NCI-H460 (cell line): ENCODE data around the gene UFD1. TPM values are rescaled to one million over a fixed set of nuclear protein-coding genes. Genes with fewer than 3 reads are reported as not detected.

Source experiments
- DNase-seq: peaks from one replicate; pipeline ENCODE4 v3.0.0-alpha.2; 2016; ENCODE audit warnings: low read depth; ENCODE audit errors: extremely low read depth
- total RNA-seq: library from RNA; depleted of rRNA; stranded (reverse); fragments of >200 nt; shearing (Covaris generic); gene quantifications from 2 replicates; pipeline ENCODE4 v1.2.3, GENCODE V29; 2014

The UFD1 gene
- total RNA-seq, 1 experiment from 2014 or later: 49.7 TPM

DNA sequence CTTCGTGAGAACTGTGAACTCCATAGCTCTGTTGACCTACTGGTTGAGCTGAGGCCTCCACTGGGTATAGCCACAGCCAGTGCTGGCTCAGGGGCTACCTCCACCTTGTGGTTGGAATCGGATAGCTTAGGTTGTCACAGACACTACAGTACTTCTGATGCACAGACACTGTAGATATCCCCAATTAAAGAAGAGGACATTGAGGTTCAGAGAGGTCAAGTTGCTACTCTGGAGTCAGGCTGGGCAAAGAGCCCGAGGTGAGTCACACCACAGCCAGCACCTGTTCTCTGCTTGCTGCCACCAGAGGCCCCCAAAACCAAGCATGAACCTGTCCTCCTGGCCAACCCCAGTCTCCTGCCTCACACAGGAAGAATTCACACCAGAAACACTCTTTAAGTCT lies 5.4 kb downstream of the UFD1 start:
- no peak for DNase-seq

DNA sequence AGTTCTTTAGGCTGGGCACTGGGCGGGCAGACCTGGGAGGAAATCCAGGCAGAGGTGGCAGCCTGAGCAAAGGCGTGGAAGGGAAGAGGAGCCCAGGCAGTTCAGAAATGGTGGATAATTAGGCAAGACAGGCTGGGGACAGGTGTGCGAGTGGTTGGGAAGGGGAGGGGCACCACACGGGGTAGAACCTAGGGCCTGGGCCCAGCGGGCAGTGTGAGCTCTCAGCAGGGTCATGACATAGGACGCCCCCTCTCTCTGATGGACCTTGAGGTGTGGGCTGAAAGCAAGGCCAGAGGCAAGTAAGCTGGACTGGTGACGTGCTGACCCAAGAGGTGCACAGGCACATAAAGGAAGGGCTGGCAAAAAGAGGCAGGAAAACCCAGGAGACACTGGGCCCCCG lies 6.8 kb downstream of the UFD1 start:
- DNase-seq: no peak

DNA sequence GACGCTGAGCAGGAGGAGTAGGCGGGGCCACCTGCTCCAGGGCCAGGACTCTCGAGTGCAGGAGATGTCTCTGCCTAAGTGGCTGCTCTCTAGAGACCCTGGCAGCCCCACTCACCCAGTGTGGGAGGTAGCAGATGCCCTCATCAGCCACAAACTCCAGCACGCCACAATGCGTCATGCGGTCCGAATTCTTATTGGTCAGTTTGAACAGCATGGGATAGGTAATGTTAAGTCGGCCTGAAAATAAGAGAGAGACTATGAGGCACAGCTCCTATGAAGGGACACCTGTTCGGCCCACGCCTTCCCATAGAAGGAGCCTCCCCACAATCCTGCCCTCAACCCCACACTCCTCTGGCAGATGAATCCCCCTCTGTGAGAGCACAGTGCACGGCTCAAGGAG lies 7.4 kb downstream of the UFD1 start:
- DNase-seq: no peak

DNA sequence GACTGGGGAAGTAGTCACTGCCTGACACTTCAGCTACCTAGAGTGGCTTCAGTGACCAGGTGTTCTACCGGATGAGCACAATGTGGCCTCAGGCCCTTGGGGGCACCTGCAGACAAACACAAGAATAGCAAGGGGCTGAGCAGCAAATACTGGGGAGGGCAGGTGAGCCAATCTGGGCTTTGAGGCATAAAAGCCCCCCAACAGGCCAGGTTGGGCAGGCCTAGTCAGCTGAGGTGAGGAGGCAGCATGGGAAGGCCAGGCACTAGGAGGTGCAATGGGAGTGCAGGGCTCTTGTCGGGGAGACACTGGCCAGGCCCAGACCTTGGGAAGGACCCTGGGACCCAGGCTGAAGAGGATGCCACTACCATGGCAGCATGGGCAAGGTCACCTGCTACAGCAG lies 9.0 kb downstream of the UFD1 start:
- no peak for DNase-seq

DNA sequence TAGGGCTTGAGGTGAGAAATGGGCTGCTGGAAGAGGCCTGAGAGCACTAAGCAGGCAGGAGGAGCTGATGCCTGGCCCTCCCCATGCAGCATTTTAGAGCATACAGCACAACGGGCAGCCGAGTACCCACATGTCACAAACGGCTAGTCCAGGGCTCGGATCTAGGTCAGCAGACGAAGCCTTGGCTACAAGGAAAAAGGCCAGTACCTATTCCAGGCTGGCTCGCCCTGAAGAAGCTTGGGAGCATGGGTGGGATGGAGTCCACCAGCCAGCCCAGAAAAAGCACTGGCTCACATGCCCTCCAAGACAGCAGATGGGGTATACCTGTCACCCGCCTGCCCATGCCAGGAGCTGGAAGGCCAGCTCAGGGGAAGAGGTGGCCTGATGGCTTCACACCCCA lies 9.6 kb downstream of the UFD1 start:
- no peak for DNase-seq

DNA sequence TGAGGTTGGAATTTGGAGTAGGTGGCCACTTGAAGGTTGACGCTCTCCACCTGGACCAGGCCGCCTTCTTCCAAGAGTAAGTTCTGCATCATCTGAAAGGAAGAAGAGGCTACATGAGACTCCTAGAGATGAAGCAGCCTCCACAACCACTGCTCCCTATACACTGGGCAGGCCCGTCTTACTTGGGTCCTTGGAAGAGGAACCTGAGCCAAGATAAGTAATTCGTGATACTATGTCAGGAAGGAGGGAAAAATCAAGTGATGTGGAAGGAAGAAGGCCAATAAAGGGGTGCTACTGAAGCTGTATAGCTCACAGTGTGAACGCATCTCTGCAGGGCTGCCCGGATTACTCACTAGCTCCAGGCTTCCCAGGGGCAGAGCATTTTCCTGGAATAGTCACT lies 11.1 kb downstream of the UFD1 start:
- DNase-seq: no peak

DNA sequence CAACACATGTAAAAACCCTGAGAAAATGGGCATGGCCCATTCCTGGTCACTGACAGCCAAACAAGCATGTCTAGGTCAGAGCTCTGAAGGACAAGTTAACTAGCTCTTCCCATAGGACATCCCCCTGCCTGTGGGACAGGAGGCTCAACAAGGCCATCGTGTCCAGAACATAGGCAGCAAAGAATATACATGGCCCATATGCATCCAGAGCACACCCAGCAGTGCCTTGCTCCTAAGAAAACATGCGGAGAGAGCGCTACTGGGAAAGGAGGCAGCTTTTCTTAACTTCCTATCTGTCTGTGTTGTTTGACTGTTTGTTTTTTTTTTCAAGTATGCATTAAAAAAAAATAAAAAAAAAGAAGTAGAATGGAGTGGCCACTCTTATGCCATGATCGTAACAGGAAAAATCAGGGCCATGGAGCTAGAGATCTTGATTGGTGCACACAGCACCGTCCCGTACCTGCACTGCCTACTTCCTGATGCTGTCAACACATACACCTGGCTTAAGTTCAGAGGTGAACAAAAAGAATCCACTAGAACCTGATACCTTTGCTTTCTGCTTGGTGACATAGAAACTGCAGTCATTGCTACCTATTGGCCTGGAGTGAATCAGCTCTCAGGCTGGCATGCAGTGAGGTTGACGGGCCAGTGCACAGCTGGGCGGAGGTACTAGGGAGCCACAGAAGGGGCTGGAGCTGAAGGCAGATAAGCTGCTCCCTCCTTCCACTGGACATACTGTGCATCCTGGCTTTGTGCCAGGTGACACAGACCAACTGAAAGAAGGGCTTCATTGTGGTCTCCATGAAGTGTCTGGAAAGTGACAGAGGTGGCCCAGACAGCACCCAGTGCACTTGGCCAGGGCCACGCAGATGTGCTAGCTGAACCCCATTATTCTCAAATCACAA lies 11.9 kb downstream of the UFD1 start:
- DNase-seq: no peak

DNA sequence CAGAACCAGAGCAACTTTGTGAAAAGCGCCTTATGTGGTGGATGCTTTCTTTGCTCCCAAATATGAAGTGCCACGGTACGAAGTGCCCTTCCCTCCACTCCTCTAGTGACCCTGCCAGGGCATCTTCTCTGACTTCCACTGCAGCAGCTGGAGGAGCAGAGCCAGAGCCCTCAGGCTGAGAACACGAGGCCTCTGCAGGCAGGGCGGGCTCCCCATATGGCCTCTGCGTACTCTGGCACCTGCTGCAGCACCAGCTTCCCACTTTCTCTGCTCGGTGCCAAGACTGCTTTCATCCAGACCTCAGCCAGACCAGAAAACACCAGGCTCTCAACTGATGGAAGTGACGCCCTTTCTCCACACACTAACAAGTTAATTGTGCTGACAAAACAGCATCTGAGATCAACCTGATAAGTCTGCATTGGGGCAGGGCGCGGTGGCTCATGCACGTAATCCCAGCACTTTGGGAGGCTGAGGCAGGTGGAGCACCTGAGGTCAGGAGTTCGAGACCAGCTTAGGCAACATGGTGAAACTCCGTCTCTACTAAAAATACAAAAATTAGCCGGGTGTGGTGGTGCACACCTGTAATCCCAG lies 12.8 kb downstream of the UFD1 start:
- DNase-seq: no peak

DNA sequence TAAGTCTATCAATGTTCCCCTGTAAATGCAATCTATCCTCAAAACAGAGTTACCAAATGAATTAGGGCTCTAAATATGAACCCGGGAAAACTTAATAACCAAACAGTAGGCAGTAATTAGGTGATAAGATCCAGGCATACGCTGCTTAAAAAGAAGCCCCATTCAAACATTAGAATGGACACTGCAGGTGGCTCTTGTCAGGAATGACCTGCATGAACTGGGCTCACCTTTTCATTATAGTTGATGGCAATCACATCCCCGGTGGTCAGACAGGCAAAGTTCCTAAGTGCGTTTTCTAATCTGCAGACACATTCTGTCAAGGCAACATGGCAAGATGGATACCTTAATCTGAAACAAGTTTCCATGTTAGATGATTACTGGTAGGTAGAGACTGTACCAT lies 14.0 kb downstream of the UFD1 start:
- DNase-seq: no peak

DNA sequence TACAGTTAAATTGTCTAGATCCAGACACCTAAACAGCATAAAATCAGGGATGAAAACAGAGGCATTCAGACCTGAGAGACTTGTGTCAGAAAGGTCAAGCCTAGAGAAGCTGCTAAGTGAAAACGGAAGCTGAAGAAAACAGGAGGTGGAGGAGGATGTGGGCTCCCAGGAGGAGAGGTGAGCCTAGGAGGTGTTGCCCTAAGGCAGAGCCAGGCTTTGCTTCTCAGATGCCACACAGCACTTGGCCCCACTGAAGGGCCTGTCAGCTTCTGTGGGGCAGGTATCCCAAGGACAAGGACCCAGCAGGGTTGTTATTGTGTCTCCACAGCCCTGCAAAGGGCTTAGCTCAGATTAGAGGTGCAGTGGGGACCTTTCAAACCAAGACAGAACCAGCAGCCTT lies 14.4 kb downstream of the UFD1 start:
- no peak for DNase-seq

DNA sequence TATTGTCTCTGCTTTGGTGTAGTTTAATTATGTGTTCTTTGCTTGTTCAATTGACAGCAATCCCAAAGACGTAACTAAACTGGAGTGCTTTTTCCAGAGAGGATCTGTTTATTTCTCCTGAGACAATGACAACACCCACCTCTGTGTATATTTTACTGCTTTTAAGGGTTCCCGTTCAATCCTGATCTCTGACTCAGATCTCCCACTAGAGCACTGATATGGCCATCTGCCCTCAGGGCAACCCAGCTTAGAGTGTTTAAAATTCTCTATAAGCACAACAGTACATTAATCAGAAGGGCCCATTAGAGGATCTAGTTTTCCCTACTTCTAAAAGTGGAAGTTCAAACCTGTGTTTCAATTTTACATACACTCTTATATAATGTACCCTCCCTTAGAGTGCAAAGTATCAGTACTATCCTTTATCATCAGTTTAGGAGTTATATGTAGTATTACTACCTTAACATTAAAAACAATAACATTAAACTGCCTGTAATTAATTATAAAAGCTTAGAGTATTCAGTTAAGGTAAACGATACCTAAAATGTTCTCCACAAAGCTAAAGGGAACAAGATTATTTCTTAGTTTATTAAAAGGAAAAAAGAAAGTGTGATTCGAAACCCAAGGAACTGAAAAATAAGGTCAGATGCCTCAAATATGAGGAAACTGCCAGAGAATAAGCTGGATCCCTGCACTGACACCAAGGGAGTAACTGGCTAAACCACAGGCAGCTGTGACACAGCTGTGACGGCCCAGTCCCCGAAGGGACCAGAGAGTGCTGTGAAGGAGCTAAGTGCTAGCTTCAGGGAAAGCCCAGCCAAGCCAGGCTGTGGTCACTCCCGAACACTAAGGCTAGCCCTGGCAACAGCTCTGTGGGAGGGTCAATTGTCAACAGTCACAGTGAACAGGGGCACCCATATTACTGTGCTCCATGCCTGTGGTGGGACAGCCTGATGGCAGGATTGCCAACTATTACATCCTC lies 15.2 kb downstream of the UFD1 start:
- DNase-seq: no peak

DNA sequence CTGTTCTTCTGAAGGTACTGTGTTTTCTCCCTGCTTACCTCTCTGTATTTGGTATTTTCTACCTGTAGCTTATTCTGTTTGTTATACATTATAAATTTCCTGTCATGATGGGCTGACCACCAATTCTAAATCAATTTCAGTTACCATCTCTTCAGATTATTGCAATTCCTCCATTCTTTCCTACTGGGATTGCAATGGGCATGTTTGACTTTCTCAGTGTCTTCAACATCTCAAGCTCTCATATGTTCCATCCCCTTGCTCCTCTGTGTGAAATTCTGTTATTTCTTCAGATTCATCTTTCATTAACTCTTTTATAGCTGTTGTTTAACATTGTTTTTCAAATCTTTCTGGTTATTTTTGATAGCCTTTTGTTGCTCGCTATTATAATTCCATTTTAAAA lies 16.0 kb downstream of the UFD1 start:
- no peak for DNase-seq

DNA sequence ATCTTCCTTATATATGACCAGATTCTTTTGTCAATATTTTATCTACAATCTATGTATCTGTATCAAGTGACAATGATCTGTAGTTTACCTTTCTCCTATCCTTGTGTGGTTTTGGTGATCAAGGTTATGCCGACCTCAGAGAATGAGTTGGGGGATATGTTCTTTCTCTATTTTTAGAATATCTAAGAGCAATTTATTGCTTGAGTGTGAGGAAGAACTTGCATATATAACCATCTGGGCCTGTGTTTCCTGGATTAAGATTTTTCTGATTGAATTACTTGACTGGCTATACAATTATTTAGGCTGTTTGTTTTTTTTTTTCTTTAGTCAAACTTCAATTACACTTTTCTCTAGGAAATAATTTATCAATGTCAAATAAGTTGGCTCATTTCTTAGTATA lies 17.5 kb downstream of the UFD1 start:
- DNase-seq: no peak

DNA sequence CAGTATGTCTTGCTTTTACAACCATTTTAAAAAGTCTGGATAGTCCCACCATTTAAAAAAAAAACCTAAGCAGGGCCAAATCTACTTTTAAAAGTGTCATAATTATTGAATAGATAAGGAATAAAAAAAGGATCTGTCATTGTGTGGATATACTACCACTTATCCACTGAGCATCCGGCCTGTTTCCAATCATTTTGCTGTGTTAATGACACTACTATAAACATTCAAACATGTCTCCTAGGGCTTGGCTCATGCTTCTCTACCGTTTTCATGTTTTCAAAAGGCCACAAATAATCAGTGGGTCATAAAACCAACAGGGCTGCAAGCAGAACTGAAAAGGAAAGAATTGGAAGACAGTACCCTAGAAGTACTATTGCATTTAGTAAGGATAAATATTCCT lies 19.0 kb downstream of the UFD1 start:
- DNase-seq: no peak

DNA sequence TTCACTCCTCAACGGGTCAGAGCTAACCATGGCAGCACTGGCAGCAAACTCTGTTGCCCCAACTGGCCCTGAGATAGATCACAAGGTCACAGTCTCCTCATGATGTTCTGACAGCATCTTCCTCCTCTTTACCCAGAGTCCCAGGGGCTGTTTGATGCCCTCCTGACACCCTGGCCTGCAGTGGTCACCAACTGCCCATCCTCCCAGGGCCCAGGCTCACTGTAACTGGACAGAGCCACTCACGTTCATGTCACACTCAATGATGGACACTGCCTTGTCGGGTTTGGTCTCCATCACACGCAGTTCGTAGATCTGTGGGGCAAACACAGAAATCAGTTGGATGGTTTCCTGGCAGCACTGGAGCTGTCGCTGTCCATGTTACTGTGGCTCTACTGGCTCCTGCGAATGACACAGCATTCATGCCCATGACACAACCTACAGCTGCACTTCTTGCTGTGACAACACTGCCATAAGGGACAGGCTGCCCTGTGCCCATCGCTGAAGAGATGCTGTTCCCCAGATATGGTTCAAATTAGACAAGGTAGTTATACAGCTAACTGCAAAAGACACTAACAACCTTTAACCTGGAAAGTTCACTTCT lies 21.1 kb downstream of the UFD1 start:
- no peak for DNase-seq

DNA sequence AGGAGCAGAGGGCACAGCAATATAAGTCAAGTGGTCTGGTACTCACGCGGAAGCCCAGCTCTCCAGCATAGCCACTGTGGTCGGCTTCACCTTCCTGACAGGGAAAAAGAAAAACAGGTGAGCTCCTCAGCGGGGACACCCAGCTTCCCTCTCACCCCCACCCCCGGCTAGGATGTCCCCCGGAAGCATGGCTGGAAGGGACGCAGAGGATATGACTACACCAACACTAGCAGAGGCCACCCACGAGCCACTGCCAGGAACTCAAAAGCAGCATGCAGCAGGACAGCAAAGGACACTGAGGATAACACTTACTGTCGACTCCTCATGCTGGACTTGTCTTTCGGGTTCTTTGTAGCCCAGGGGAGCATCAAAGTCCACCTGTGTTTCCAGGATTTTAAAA lies 22.5 kb downstream of the UFD1 start:
- DNase-seq: no peak

DNA sequence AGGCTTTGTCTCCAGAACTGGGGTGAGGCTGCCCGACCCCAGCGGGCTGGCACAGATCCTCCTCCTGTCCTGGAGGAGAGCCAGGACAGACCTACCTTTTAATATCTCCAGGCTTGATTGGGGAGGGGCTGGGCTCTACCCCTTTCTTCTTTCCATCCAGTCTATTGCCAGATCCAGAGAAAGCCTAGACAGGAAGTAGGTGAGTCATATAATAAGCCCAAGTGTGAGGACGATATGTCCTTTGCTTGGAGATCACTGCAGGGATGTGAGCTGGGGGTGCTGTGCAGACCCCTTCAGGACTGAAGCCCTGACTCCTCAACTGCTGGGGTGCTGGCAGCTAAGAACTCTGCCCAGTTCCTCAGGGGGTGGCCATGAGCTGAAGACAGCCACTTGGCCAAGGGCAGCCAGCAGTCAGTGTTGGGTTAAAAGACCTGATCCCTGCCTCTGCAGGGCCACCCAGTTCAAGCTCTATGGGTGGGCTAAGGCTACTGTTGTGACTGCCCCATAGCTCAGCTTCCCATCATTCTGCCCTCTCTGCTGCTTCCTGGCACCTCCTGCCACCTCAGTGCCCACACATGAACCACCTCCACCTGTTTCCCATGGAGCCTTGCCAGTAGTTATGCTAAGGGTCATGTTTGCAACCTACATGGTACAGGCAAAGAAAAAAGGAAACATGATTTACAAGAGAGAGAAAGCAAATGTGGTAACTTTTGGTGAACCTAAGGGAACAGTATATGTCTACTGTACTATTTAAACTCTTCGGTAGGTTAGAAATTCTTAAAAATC lies 23.2 kb downstream of the UFD1 start:
- no peak for DNase-seq

DNA sequence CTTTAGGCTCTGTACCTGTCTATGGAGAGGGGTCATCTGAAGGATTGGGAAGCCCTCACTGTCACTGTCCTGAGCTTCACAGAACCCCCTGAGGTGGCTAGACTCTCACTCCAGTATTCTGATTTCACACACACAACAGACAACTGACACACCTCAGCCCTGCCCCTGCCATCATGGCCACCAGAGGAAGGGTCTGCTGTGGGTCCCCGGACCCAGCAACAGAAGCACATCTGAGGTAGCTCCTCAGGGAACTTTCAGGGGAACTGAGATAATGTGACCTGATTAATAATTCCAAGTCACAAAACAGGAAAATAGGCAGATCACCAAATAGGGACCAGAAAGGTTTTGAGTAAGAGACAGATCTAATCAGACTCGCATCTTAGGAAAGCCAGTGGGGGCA lies 24.0 kb downstream of the UFD1 start:
- no peak for DNase-seq

DNA sequence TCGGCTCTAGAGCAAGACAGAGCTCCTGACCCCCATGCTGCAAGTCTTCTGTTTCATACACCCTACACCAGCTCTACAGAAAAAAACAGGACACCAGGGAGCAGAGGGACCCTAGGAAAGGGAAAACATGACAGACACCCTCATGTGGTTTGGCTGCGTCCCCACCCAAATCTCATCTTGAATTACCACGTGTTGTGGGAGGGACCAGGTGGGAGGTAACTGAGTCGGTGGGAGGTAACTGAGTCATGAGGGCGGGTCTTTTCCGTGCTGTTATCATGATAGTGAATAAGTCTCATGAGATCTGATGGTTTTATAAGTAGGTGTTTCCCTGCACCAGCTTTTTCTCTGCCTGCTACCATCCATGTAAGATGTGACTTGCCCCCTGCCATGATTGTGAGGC lies 24.8 kb downstream of the UFD1 start:
- no peak for DNase-seq

DNA sequence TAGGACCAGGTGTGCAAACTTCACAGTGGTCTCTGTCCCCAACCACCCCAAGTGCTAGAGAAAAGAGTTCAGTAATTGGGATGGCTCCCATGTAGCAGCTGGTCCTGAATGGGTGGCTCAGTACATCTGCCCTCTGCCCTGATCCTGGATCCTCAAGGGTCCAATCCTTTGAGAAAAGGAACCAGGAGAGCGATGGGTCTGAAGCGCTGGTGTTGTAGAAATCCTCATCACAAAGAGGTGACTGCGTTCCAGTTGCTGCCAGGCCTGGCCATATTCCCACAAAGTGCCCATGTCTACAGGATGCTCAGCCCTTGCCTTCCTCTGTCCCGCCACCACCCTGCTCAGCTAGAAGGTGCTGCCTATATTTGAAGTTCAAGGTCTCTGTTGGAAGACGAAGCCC lies 25.3 kb downstream of the UFD1 start:
- DNase-seq: no peak
